SK-N-SH (cell line): Measurements from ENCODE around the gene LONP2.

Experiments used
- CHD2 ChIP-seq: fragments of 150-350 bp; IDR thresholded peaks from 2 replicates; pipeline ENCODE4 v1.6.1; 2018; ENCODE audit warnings: low read length; ENCODE audit not compliant: partially characterized antibody
- EZH2phosphoT487 ChIP-seq: fragments of 200-600 bp; sonication (generic); IDR thresholded peaks from 2 replicates; pipeline ENCODE4 v1.6.1; 2017; ENCODE audit warnings: low read depth, mixed run types, mild to moderate bottlenecking, antibody characterized with exemption, moderate library complexity, borderline replicate concordance
- FOXJ3 ChIP-seq: sonication (generic); formaldehyde crosslinking; IDR thresholded peaks from 2 replicates; pipeline ENCODE4 v1.5.1; 2020; ENCODE audit warnings: mild to moderate bottlenecking, missing genetic modification reagents
- MAX ChIP-seq: IDR thresholded peaks from 2 replicates; pipeline ENCODE4 v1.4.0; 2012; ENCODE audit warnings: low read depth
- MEF2A ChIP-seq: IDR thresholded peaks from 2 replicates; pipeline ENCODE4 v1.4.0; 2012; ENCODE audit warnings: low read depth, borderline replicate concordance
- MXI1 ChIP-seq: IDR thresholded peaks from 2 replicates; pipeline ENCODE4 v1.6.1; 2012; ENCODE audit warnings: mild to moderate bottlenecking, low read depth, low read length, improper control_type of control experiment
- RAD21 ChIP-seq: IDR thresholded peaks from 2 replicates; pipeline ENCODE4 v1.6.1; 2012; ENCODE audit warnings: mild to moderate bottlenecking, low read length
- SMC3 ChIP-seq: IDR thresholded peaks from 2 replicates; pipeline ENCODE4 v1.6.1; 2012; ENCODE audit warnings: low read depth, low read length, improper control_type of control experiment
- TEAD4 ChIP-seq: IDR thresholded peaks from 2 replicates; pipeline ENCODE4 v1.4.0; 2012; ENCODE audit warnings: mild to moderate bottlenecking, borderline replicate concordance; ENCODE audit not compliant: insufficient read depth
- USF1 ChIP-seq: IDR thresholded peaks from 2 replicates; pipeline ENCODE4 v1.4.0; 2012; ENCODE audit warnings: low read depth, borderline replicate concordance
- ZBTB33 ChIP-seq: IDR thresholded peaks from 2 replicates; pipeline ENCODE4 v1.4.0; 2012; ENCODE audit warnings: low read depth, borderline replicate concordance
- TF ChIP-seq, protein P1 (sequence below): fragments of 200-600 bp; sonication (generic); IDR thresholded peaks from 2 replicates; pipeline ENCODE4 v1.6.1; 2017; ENCODE audit warnings: antibody characterized with exemption, mild to moderate bottlenecking, moderate library complexity
- TF ChIP-seq, protein P2 (sequence below): IDR thresholded peaks from 2 replicates; pipeline ENCODE4 v1.6.1; 2012; ENCODE audit warnings: mild to moderate bottlenecking, low read depth, low read length, moderate library complexity

GRCh38 chr16:48220891-48221290 is 23.2 kb upstream of the LONP2 start:
- TF ChIP-seq MEF2A (no peak), CHD2 (no peak), USF1 (no peak), MXI1 (no peak), MAX (no peak), SMC3 (no peak), EZH2phosphoT487 (no peak), RAD21 (no peak), TEAD4 (no peak), FOXJ3 (CRISPR knock-in tag) (no peak), ZBTB33 (no peak)
- TF ChIP-seq, protein P1, sequence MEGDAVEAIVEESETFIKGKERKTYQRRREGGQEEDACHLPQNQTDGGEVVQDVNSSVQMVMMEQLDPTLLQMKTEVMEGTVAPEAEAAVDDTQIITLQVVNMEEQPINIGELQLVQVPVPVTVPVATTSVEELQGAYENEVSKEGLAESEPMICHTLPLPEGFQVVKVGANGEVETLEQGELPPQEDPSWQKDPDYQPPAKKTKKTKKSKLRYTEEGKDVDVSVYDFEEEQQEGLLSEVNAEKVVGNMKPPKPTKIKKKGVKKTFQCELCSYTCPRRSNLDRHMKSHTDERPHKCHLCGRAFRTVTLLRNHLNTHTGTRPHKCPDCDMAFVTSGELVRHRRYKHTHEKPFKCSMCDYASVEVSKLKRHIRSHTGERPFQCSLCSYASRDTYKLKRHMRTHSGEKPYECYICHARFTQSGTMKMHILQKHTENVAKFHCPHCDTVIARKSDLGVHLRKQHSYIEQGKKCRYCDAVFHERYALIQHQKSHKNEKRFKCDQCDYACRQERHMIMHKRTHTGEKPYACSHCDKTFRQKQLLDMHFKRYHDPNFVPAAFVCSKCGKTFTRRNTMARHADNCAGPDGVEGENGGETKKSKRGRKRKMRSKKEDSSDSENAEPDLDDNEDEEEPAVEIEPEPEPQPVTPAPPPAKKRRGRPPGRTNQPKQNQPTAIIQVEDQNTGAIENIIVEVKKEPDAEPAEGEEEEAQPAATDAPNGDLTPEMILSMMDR = no peak
- TF ChIP-seq, protein P2, sequence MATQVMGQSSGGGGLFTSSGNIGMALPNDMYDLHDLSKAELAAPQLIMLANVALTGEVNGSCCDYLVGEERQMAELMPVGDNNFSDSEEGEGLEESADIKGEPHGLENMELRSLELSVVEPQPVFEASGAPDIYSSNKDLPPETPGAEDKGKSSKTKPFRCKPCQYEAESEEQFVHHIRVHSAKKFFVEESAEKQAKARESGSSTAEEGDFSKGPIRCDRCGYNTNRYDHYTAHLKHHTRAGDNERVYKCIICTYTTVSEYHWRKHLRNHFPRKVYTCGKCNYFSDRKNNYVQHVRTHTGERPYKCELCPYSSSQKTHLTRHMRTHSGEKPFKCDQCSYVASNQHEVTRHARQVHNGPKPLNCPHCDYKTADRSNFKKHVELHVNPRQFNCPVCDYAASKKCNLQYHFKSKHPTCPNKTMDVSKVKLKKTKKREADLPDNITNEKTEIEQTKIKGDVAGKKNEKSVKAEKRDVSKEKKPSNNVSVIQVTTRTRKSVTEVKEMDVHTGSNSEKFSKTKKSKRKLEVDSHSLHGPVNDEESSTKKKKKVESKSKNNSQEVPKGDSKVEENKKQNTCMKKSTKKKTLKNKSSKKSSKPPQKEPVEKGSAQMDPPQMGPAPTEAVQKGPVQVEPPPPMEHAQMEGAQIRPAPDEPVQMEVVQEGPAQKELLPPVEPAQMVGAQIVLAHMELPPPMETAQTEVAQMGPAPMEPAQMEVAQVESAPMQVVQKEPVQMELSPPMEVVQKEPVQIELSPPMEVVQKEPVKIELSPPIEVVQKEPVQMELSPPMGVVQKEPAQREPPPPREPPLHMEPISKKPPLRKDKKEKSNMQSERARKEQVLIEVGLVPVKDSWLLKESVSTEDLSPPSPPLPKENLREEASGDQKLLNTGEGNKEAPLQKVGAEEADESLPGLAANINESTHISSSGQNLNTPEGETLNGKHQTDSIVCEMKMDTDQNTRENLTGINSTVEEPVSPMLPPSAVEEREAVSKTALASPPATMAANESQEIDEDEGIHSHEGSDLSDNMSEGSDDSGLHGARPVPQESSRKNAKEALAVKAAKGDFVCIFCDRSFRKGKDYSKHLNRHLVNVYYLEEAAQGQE = no peak
